T-helper 1 cell (primary cell): ENCODE data around the gene SCART1.
"Not testable (repeated sequence)": the region's sequence is repeated elsewhere in the genome, so short reads cannot be mapped to it uniquely, and the experiment has no call there.

Experiments used
- DNase-seq, 5 donors: peaks; one replicate each; pipeline ENCODE4 v3.0.0-alpha.2; 2012 to 2020
- total RNA-seq, 4 donors: gene quantifications; one replicate each; lab custom pipeline; 2026; lab: John Stamatoyannopoulos, UW

The SCART1 gene
- 5.3 to 19.8 (median 11.6) reads per million in 4 donors for total RNA-seq

DNA sequence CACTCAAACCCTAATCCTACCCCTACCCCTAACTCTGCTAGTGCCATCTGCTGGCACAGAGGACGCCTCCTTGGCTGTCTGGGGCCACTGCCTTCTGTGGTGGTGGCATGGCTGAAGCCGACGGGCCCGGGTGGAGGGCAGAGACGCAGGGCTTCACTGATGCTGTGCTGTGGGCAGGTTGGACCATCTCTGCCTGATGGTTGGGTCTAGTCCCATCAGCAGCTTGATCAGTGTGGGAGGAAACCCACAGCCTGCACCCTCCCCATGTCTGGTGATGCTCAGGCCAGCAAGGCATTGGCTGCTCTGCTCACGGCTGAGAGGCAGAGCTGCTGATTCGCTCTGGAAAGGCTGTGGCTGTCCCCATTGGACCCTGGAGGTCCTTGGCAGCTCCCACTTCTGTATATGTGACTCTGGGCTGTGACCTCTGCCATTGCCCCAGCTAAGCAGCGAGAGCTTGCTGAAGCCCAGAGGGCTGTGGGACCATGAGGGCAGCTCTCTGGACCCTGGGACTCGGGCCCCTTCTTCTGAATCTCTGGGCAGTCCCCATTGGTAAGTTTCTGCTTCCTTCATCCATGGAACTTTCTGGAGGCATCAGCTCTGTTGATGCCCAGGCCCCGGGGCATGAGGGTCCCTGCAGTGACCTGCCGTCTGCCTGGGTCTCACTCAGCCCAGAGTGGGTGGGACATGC is at the start of gene SCART1:
TSS of gene SCART1 (plus strand) at position 430 of the 688 bp plus-strand sequence. CDS start at position 483, 53 bp downstream.
- peak in 1 of 5 donors; percentile 34 for DNase-seq

- no peak for DNase-seq
Observed at GRCh38 chr10:133405272-133405671, 48.5 kb upstream of the SCART1 start.

- no peak for DNase-seq
Observed at GRCh38 chr10:133405844-133406527, 47.8 kb upstream of the SCART1 start.

DNA sequence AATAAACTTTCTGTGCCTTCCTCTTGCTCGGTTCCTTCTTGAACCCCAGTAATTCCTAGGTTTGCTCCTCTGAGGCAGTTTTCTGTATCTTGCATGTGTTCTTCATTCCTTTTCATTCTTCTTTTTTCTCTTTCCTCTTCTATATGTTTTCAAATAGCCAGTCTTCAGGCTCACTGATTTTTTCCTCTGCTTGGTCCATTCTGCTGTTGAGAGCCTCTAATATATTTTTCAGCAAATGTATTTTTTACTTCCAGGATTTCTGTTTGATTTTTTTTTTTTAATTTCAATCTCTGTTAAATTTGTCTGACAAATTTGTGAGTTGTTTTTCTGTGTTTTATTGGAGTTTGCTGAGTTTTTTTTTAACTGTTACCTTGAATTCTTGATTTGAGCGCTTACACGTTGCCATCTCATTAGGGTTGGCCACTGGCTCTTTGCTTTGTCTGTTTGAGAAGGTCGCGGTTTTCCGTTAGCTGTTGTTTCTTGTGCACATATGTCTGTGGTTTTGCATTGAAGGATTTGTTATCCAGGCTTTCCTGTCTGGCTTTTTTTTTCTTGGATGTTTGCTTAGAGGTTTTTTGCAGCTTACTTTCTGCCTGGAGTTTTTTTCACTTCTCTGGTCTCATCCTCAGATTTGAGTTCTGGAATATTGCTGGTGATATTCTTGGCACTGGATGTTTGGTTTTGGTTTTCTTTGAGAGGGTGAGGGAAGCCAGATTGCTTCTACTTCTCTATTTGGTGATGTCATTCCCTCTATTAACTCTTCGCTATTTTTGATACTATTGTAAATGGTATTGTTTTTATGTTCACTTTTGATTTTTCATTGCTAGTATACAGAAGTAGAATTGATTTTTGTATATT is 42.0 kb upstream of the SCART1 start:
- DNase-seq: no peak

- DNase-seq: no peak
Observed at GRCh38 chr10:133412381-133412711, 41.4 kb upstream of the SCART1 start.

DNA sequence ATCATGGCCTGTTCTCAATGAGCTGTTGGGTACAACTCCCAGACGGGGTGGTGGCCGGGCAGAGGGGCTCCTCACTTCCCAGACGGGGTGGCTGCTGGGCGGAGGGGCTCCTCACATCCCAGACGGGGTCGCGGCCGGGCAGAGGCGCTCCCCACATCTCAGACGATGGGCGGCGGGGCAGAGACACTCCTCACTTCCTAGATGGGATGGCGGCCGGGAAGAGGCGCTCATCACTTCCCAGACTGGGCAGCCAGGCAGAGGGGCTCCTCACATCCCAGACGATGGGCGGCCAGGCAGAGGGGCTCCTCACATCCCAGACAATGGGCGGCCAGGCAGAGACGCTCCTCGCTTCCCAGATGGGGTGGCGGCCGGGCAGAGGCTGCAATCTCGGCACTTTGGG is 39.3 kb upstream of the SCART1 start:
- DNase-seq: not testable (repeated sequence)

GRCh38 chr10:133415752-133416151 is 38.0 kb upstream of the SCART1 start:
- DNase-seq: no peak

- no peak for DNase-seq
Observed at GRCh38 chr10:133418289-133418993, 35.3 kb upstream of the SCART1 start.

DNA sequence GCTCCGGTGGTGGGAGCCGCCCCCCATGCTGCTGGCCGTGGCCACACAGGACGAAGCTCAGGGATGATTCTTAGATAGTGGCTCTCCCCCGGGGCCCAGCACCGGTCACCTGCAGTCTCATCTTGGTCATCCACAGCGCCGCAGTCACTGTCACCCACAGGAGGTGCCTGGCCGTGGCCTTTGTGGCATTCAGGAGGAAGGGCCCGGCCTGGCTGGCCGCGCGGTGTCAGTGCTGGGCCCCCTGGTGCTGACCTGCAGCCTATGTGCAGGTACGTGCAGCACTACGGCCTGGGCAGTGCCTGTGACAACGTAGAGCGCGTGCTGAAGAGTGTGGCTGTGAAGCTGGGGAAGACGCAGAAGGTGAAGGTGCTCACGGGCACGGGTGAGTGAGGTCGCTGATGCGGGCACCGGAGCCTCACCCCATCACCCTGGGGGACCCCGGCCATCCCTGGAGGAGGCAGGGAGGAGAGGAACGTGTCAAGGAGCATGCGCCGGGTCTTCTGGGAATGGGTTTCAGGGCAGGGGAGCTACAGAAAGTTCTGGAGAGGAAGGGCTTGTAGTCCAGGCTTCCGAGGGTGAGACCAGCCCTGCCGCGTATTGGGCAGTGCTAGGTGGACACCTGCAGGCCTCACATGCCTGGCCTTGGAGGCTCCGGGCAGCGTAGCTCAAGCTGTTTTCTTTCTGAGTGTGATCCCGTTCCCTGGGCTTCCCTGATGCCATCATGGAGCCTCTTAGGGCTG is 34.4 kb upstream of the SCART1 start:
- no peak for DNase-seq

DNA sequence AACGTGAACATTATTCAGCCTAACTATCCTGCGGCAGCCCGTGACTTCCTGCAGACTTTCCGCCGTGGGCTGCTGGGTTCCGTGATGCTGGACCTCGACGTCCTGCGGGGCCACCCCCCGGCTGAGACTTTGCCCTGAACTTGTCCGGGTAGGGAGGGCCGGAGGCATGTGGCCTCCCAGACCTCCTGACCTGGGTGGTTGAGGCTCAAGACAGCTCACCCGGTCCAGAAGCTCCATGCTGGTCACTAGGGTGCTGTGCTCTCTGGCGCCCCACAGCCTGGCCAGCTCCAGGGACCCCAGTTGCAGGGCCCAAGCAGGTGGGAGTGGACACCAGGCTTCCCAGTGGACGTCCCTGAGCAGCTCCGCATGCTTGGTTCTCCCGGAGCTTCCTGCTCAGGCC is 33.7 kb upstream of the SCART1 start:
- no peak for DNase-seq

- DNase-seq: no peak
Observed at GRCh38 chr10:133420579-133420978, 33.2 kb upstream of the SCART1 start.

GRCh38 chr10:133421336-133422222 is 32.2 kb upstream of the SCART1 start:
- DNase-seq: no peak

DNA sequence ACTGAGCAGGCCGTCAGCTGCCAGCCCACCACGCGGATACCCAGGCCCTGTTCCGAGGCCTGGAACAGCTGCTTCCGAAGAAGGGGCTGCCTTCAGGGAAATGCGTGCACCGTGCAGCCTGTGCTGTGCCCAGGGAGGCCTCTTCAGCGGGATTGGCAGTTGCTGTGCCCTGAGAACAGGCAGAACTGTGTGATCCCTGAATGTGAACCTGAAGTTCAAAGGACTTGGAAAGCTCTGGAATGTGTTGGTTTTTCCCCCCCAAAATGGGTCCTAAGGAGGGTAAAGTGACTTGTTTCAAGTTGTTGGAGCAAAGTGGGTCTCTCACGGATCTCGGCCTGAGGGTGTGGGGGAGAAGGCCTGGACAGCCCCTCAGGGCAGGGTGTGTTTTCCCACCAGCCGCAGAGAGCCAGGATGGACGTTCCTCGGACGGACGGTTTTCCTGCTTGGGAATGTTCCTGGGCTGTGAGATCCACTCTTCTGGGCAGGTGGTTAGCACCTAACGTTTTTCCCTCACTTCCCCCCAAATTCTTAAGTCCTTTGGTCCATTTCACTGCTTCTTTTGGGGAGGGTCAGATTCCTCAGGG is 31.4 kb upstream of the SCART1 start:
- no peak for DNase-seq

DNA sequence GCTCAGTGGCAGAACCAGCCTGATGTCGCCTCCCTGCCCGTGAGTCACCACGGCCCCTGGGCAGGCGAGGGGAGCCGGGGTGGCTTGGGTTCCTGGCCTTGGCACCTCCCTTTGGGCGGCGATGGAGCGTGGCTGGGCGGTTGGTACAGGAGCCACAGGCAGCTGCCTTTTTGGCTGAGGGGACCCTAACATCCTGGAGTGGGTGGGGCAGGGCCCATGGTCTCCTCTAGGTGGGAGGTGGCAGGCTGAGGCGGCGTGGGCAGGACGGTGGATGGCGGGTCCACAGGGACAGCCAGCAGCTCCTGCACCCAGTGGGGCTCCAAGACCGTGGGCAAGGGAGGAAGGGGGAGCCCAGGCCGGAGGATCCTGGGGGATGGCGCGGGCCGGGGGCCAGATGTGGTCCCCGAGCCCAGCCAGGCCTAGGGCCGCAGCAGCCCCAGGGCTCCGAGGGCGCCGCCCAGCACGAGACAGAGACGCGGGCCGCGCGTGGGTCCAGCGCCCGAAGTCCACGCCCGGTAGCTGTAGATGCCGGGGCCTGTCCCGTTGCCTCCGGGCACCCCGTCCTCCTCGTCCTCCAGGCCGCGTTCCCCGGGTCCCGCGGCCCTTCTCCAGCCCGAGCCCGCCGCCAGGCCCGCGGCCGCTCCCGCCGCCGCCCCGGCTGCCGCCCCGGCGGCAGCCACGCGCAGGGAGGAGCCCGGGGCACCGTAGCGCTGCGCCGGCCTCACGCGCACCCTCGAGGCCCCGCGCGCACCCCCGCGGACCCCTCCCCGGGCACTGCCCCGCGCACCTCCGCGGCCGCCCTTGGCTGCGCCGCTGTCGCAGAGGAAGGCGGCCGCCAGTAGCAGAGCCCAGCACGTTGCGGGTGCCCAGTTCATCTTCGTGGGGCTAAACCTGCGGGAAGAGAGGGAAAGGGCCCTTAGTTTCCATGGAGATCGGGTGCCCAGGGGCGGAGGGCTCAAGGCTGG is 30.7 kb upstream of the SCART1 start:
- no peak for DNase-seq

- not testable (repeated sequence) for DNase-seq
Observed at GRCh38 chr10:133424102-133424501, 29.6 kb upstream of the SCART1 start.

GRCh38 chr10:133424601-133425000 is 29.1 kb upstream of the SCART1 start, which contains the start of gene SPRN:
Gene SPRN, minus strand, starts transcription at chr10:133424625. Its CDS starts 944 bp downstream, at chr10:133423681.
- not testable (repeated sequence) for DNase-seq

- DNase-seq: not testable (repeated sequence)
Observed at GRCh38 chr10:133429571-133429970, 24.2 kb upstream of the SCART1 start.

- DNase-seq: not testable (repeated sequence)
Observed at GRCh38 chr10:133431888-133432613, 21.7 kb upstream of the SCART1 start.
